Suprapubic skin (tissue), 3 donors: ENCODE measurements around the gene SLCO4A1.

Source experiments
- EP300 ChIP-seq: sonication (generic); formaldehyde crosslinking; IDR thresholded peaks from one replicate; pipeline ENCODE4 v1.6.1; 2017; ENCODE audit warnings: antibody characterized with exemption
- TF ChIP-seq, protein P1 (sequence below), 2 donors: fragments of 200-600 bp in 1 of 2; fragments of 450-650 bp in 1 of 2; sonication (generic) in 1 of 2; IDR thresholded peaks; one replicate each; pipeline ENCODE4 v1.5.1; 2016 to 2019; ENCODE audit warnings: antibody characterized with exemption in 2 of 2, mild to moderate bottlenecking in 1 of 2, moderate library complexity in 1 of 2

DNA sequence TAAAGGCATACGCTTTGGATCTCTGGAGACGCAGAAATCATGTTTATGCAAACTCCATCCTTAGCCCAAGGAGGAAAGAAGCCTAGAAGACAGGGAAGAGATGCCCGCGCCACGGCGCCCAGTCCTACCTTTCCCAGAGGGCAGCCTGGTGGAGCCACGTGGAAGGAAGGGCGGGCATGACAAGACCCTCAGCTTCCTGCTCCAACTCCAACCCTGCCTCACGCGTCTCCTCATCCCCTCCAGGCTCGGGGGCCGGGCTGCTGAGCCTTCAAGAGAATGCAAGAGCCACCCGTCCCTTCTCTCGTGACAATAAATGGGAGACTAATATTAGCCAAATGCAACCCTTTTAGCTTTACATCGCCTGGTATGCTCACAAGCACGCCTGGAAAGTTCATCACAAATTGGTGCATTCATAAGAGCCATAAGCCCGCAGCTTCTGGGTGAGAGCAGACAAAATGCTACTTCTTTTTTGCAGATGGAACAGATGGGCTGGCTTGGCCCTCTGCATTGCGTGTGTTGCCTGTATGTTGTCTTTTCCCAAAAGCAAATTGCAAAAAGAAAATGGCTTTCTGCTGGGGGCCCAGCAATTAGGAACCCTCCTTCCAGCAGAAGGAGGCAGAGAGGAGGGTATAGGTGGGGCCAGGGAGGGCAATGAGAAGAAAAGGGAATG lies 58.1 kb downstream of the SLCO4A1 start:
- no peak for TF ChIP-seq EP300
- TF ChIP-seq, protein P1, sequence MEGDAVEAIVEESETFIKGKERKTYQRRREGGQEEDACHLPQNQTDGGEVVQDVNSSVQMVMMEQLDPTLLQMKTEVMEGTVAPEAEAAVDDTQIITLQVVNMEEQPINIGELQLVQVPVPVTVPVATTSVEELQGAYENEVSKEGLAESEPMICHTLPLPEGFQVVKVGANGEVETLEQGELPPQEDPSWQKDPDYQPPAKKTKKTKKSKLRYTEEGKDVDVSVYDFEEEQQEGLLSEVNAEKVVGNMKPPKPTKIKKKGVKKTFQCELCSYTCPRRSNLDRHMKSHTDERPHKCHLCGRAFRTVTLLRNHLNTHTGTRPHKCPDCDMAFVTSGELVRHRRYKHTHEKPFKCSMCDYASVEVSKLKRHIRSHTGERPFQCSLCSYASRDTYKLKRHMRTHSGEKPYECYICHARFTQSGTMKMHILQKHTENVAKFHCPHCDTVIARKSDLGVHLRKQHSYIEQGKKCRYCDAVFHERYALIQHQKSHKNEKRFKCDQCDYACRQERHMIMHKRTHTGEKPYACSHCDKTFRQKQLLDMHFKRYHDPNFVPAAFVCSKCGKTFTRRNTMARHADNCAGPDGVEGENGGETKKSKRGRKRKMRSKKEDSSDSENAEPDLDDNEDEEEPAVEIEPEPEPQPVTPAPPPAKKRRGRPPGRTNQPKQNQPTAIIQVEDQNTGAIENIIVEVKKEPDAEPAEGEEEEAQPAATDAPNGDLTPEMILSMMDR (IDR thresholded peaks at IDR 0.05) = no peak
